Breast epithelium (tissue), 3 donors: ENCODE data around the gene AMN1.

Source experiments
- POLR2A ChIP-seq: fragments of 450-650 bp; IDR thresholded peaks from one replicate; pipeline ENCODE4 v1.6.1; 2016; ENCODE audit warnings: antibody characterized with exemption, mild to moderate bottlenecking, moderate library complexity
- TF ChIP-seq, protein P1 (sequence below), 3 donors: fragments of 450-650 bp; IDR thresholded peaks; one replicate each; pipeline ENCODE4 v1.5.1; 2016 to 2017; ENCODE audit warnings: antibody characterized with exemption in 3 of 3, mild to moderate bottlenecking in 3 of 3, moderate library complexity in 3 of 3

DNA sequence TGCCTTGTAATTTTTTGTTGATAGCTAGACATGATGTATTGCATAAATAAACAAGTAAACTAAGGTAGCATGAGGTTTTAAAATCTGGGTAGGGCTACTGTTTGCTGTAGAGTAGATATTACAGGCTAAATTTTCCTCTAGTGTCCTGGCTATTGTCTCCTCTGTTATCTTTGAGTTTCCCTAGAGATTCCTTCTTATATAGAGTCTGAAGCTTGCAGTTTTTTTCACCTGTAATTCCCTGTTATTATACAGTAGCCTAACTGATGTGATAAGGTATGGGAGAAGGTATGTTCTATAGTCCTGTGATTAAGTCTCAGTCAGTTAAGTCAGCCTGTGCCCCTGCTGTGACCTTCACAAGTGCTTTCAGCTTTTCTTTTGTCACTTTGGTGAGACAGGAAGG lies 59.8 kb downstream of the AMN1 start:
- no peak for TF ChIP-seq POLR2A
- TF ChIP-seq, protein P1, sequence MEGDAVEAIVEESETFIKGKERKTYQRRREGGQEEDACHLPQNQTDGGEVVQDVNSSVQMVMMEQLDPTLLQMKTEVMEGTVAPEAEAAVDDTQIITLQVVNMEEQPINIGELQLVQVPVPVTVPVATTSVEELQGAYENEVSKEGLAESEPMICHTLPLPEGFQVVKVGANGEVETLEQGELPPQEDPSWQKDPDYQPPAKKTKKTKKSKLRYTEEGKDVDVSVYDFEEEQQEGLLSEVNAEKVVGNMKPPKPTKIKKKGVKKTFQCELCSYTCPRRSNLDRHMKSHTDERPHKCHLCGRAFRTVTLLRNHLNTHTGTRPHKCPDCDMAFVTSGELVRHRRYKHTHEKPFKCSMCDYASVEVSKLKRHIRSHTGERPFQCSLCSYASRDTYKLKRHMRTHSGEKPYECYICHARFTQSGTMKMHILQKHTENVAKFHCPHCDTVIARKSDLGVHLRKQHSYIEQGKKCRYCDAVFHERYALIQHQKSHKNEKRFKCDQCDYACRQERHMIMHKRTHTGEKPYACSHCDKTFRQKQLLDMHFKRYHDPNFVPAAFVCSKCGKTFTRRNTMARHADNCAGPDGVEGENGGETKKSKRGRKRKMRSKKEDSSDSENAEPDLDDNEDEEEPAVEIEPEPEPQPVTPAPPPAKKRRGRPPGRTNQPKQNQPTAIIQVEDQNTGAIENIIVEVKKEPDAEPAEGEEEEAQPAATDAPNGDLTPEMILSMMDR (IDR thresholded peaks at IDR 0.05): no peak
